ENCODE measurements around the gene LRRC49.
"Not testable (repeated sequence)": the region's sequence is repeated elsewhere in the genome, so short reads cannot be mapped to it uniquely, and the experiment has no call there.

The LRRC49 gene

GRCh38 chr15:70856177-70856883 lies 36.3 kb upstream of the LRRC49 start:
- no peak overlapping the region for H2AK5ac ChIP-seq (ENCODE audit: low read length)
- no peak overlapping the region for H3K14ac ChIP-seq (ENCODE audit: low read length)
- no peak overlapping the region for H4K12ac ChIP-seq (ENCODE audit: low read depth, low read length)
- no peak overlapping the region for H3K23ac ChIP-seq (ENCODE audit: low read length)
- H4K8ac ChIP-seq (ENCODE audit: low read depth, low read length): no peak overlapping the region
- no peak overlapping the region for H2BK5ac ChIP-seq (ENCODE audit: low read depth, low read length, poor library complexity)
- peaks cover 3% of the 10 kb centered on the region for H3K79me2 ChIP-seq (ENCODE audit: control insufficient read depth, insufficient read depth, low read length, poor library complexity)
- no peak overlapping the region for H3K27ac ChIP-seq (ENCODE audit: low read depth, low read length)
- no peak overlapping the region for H2AFZ ChIP-seq (ENCODE audit: insufficient read depth, low read length, poor library complexity)
- no peak for DNase-seq
- no peak overlapping the region for H2BK12ac ChIP-seq (ENCODE audit: low read length)
- no peak overlapping the region for H3K9ac ChIP-seq (ENCODE audit: low read length)
- no CpG with 5 or more reads among the region's 7 CpGs for WGBS (ENCODE audit: extremely low coverage, insufficient coverage, insufficient read length)
- no peak overlapping the region for H3K4me2 ChIP-seq (ENCODE audit: low read length)
- H4K91ac ChIP-seq (ENCODE audit: low read depth, low read length): no peak overlapping the region
- peaks cover 0 to 4% of the 10 kb centered on the region in 2 experiments for H3K36me3 ChIP-seq (ENCODE audit: control insufficient read depth in 1 of 2, insufficient read depth in 2 of 2, low read length in 2 of 2)
- H3K18ac ChIP-seq (ENCODE audit: low read length): no peak overlapping the region
- peaks cover 7% of the 10 kb centered on the region for H3K27me3 ChIP-seq (ENCODE audit: insufficient read depth, low read length)
- no peaks in the 10 kb centered on the region for H3K9me3 ChIP-seq (ENCODE audit: insufficient read depth, low read depth, low read length)
- peaks cover 0 to 12% of the 10 kb centered on the region in 2 experiments for H3K4me1 ChIP-seq (ENCODE audit: control insufficient read depth in 1 of 2, insufficient read depth in 2 of 2, low read length in 2 of 2)
- H3K79me1 ChIP-seq (ENCODE audit: low read length): peaks cover 8% of the 10 kb centered on the region
- H2BK120ac ChIP-seq (ENCODE audit: insufficient read depth, low read length, poor library complexity): no peak overlapping the region
- no peak overlapping the region for H3K4me3 ChIP-seq (ENCODE audit: low read depth, low read length)
- no peak overlapping the region for H3K4ac ChIP-seq (ENCODE audit: low read depth, low read length)

DNA sequence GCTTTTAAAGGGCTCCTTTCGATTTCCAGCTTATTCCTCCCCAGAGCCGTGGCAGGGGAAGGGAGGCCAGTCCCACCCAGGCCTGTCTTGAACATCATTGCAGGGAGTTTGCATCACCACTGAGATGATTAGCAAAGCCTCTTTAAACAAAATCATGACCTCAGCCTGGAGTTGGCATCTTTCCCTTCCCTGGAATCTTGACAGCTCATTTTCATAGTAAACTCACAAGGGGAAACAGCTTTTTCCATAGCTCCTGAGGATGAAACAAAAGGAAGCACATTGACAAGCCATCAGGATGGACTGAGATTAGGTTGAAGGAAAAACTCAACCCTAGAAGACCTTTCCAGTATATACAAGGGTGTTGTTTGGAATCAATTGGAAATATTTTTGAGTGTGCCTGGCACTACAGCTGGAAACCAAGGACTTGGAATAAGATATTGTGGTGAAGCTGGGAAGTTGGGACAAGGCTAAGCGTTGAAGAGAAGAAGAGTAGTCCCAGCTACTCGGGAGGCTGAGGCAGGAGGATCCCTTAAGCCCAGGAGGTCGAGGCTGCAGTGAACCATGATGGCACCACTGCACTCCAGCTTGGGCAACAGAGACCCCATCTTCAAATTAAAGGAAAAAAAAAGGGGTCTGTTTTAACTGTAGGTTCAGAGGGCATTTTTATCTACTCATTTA lies 35.6 kb upstream of the LRRC49 start:
- Histone ChIP-seq H4K91ac (ENCODE audit: low read depth, low read length) (no peak overlapping the region), H3K4me3 (ENCODE audit: low read depth, low read length) (no peak overlapping the region), H2AK5ac (ENCODE audit: low read length) (no peak overlapping the region), H3K14ac (ENCODE audit: low read length) (no peak overlapping the region), H4K8ac (ENCODE audit: low read depth, low read length) (no peak overlapping the region), H2BK12ac (ENCODE audit: low read length) (no peak overlapping the region), H2BK5ac (ENCODE audit: low read depth, low read length, poor library complexity) (no peak overlapping the region), H4K12ac (ENCODE audit: low read depth, low read length) (no peak overlapping the region), H3K27ac (ENCODE audit: low read depth, low read length) (no peak overlapping the region), H3K4me2 (ENCODE audit: low read length) (no peak overlapping the region), H2BK120ac (ENCODE audit: insufficient read depth, low read length, poor library complexity) (no peak overlapping the region), H2AFZ (ENCODE audit: insufficient read depth, low read length, poor library complexity) (no peak overlapping the region), H3K4me1 (ENCODE audit: control insufficient read depth in 1 of 2, insufficient read depth in 2 of 2, low read length in 2 of 2) (peaks cover 0 to 12% of the 10 kb centered on the region in 2 experiments), H3K9me3 (ENCODE audit: insufficient read depth, low read depth, low read length) (no peaks in the 10 kb centered on the region), H3K4ac (ENCODE audit: low read depth, low read length) (no peak overlapping the region), H3K36me3 (ENCODE audit: control insufficient read depth in 1 of 2, insufficient read depth in 2 of 2, low read length in 2 of 2) (peaks cover 0 to under 1% of the 10 kb centered on the region in 2 experiments), H3K9ac (ENCODE audit: low read length) (no peak overlapping the region), H3K79me2 (ENCODE audit: control insufficient read depth, insufficient read depth, low read length, poor library complexity) (peaks cover 3% of the 10 kb centered on the region), H3K79me1 (ENCODE audit: low read length) (peaks cover 8% of the 10 kb centered on the region), H3K23ac (ENCODE audit: low read length) (no peak overlapping the region), H3K27me3 (ENCODE audit: insufficient read depth, low read length) (peaks cover 7% of the 10 kb centered on the region), H3K18ac (ENCODE audit: low read length) (no peak overlapping the region)
- WGBS (ENCODE audit: extremely low coverage, insufficient coverage, insufficient read length): no CpG with 5 or more reads among the region's 5 CpGs
- peak in 1 of 2 donors; percentile 14 for DNase-seq

GRCh38 chr15:70857562-70858285 lies 34.9 kb upstream of the LRRC49 start:
- no peak overlapping the region for H2AFZ ChIP-seq (ENCODE audit: insufficient read depth, low read length, poor library complexity)
- H2BK120ac ChIP-seq (ENCODE audit: insufficient read depth, low read length, poor library complexity): no peak overlapping the region
- no peak overlapping the region for H3K4me2 ChIP-seq (ENCODE audit: low read length)
- no peak overlapping the region for H3K14ac ChIP-seq (ENCODE audit: low read length)
- H3K23ac ChIP-seq (ENCODE audit: low read length): no peak overlapping the region
- H3K18ac ChIP-seq (ENCODE audit: low read length): no peak overlapping the region
- peaks cover 3% of the 10 kb centered on the region for H3K79me2 ChIP-seq (ENCODE audit: control insufficient read depth, insufficient read depth, low read length, poor library complexity)
- H2BK12ac ChIP-seq (ENCODE audit: low read length): no peak overlapping the region
- peaks cover 0 to 10% of the 10 kb centered on the region in 2 experiments for H3K4me1 ChIP-seq (ENCODE audit: control insufficient read depth in 1 of 2, insufficient read depth in 2 of 2, low read length in 2 of 2)
- DNase-seq: no peak
- no peak overlapping the region for H3K4ac ChIP-seq (ENCODE audit: low read depth, low read length)
- no peaks in the 10 kb centered on the region for H3K36me3 ChIP-seq (ENCODE audit: control insufficient read depth in 1 of 2, insufficient read depth in 2 of 2, low read length in 2 of 2)
- peaks cover 7% of the 10 kb centered on the region for H3K27me3 ChIP-seq (ENCODE audit: insufficient read depth, low read length)
- no peak overlapping the region for H2BK5ac ChIP-seq (ENCODE audit: low read depth, low read length, poor library complexity)
- peaks cover 8% of the 10 kb centered on the region for H3K79me1 ChIP-seq (ENCODE audit: low read length)
- no peak overlapping the region for H4K12ac ChIP-seq (ENCODE audit: low read depth, low read length)
- H3K9ac ChIP-seq (ENCODE audit: low read length): no peak overlapping the region
- H3K27ac ChIP-seq (ENCODE audit: low read depth, low read length): no peak overlapping the region
- no peaks in the 10 kb centered on the region for H3K9me3 ChIP-seq (ENCODE audit: insufficient read depth, low read depth, low read length)
- no CpG with 5 or more reads among the region's 3 CpGs for WGBS (ENCODE audit: extremely low coverage, insufficient coverage, insufficient read length)
- no peak overlapping the region for H3K4me3 ChIP-seq (ENCODE audit: low read depth, low read length)
- no peak overlapping the region for H4K91ac ChIP-seq (ENCODE audit: low read depth, low read length)
- no peak overlapping the region for H4K8ac ChIP-seq (ENCODE audit: low read depth, low read length)
- no peak overlapping the region for H2AK5ac ChIP-seq (ENCODE audit: low read length)

GRCh38 chr15:70858614-70859321 lies 33.9 kb upstream of the LRRC49 start:
- not testable (repeated sequence) for DNase-seq; H3K36me3 ChIP-seq (ENCODE audit: control insufficient read depth in 1 of 2, insufficient read depth in 2 of 2, low read length in 2 of 2); H2BK120ac ChIP-seq (ENCODE audit: insufficient read depth, low read length, poor library complexity); H2BK12ac ChIP-seq (ENCODE audit: low read length); H3K9ac ChIP-seq (ENCODE audit: low read length); H2AFZ ChIP-seq (ENCODE audit: insufficient read depth, low read length, poor library complexity); H3K4me1 ChIP-seq (ENCODE audit: control insufficient read depth in 1 of 2, insufficient read depth in 2 of 2, low read length in 2 of 2); H3K9me3 ChIP-seq (ENCODE audit: insufficient read depth, low read depth, low read length); H3K79me2 ChIP-seq (ENCODE audit: control insufficient read depth, insufficient read depth, low read length, poor library complexity); H3K4me2 ChIP-seq (ENCODE audit: low read length); H4K8ac ChIP-seq (ENCODE audit: low read depth, low read length); H3K27me3 ChIP-seq (ENCODE audit: insufficient read depth, low read length); H2AK5ac ChIP-seq (ENCODE audit: low read length); H2BK5ac ChIP-seq (ENCODE audit: low read depth, low read length, poor library complexity); H3K4ac ChIP-seq (ENCODE audit: low read depth, low read length); H3K4me3 ChIP-seq (ENCODE audit: low read depth, low read length); H4K91ac ChIP-seq (ENCODE audit: low read depth, low read length); H3K79me1 ChIP-seq (ENCODE audit: low read length); H3K18ac ChIP-seq (ENCODE audit: low read length); H3K27ac ChIP-seq (ENCODE audit: low read depth, low read length); H3K14ac ChIP-seq (ENCODE audit: low read length); H3K23ac ChIP-seq (ENCODE audit: low read length); H4K12ac ChIP-seq (ENCODE audit: low read depth, low read length)
- WGBS (ENCODE audit: extremely low coverage, insufficient coverage, insufficient read length): no CpG with 5 or more reads among the region's 9 CpGs

Measured in trophoblast cell (in vitro differentiated cells and primary cell).